Activated naive CD4-positive, alpha-beta T cell treated with anti-CD3 and anti-CD28 coated beads, Interleukin-2, amount 50 U/mL, for 24 hours (primary cell): Measurements from ENCODE around the gene GNAS.
"Not testable (repeated sequence)": the region's sequence is repeated elsewhere in the genome, so short reads cannot be mapped to it uniquely, and the experiment has no call there.

Experiments
- H3K27ac Mint-ChIP-seq: one replicate; pipeline ENCODE4 v1.8.0; 2021; ENCODE audit warnings: mild to moderate bottlenecking, mixed read lengths
- H3K27me3 Mint-ChIP-seq: one replicate; pipeline ENCODE4 v1.8.0; 2021; ENCODE audit warnings: mixed read lengths
- H3K36me3 Mint-ChIP-seq: one replicate; pipeline ENCODE4 v1.8.0; 2021; ENCODE audit warnings: mixed read lengths
- H3K4me1 Mint-ChIP-seq: one replicate; pipeline ENCODE4 v1.8.0; 2021; ENCODE audit warnings: mixed read lengths
- H3K4me3 Mint-ChIP-seq: one replicate; pipeline ENCODE4 v1.8.0; 2021; ENCODE audit warnings: mild to moderate bottlenecking, mixed read lengths
- H3K9me3 Mint-ChIP-seq: one replicate; pipeline ENCODE4 v1.8.0; 2021; ENCODE audit warnings: mixed read lengths

Gene GNAS

DNA sequence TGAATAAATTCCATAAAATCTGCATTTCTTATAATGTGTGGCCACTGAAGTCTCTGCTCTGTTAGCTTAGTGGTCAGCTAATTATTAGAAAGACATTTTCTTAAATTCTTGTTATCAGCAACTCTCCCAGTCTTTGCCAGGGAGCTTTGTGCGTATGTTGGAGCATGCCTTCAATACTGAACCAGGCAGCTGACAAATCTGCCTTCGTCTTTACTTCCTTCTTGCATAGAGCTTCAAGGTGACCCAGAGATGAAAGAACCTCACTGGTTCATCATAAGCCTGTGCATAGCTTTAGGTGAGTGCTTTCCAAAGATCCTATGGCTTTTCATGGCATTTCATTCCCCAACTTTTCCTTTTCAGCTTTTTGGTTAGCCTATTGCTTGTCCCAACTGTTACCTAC is 85.6 kb downstream of the GNAS start:
- Mint-ChIP-seq H3K27me3 (peaks cover 6% of the 10 kb centered on the region), H3K27ac (no peak overlapping the region), H3K36me3 (no peaks in the 10 kb centered on the region), H3K9me3 (no peaks in the 10 kb centered on the region), H3K4me1 (no peaks in the 10 kb centered on the region), H3K4me3 (no peak overlapping the region)

DNA sequence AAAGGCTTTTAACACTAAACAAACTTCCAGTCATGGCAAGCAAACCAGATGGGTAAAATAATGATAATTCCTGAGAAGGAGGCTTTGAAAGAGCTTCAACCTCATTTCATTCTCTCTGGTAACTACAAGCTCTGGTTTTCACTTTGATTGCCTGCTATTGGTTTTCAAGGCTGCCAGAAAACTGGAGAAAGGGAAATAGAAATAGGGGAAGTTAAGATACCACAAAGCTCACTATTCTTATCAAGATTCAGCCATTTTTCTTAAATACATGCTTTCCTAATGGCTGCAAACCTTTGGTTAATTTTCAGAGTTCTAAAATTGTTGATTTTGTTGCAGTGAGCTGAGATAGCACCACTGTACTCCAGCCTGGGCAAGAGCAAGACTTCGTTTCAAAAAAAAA is 86.0 kb downstream of the GNAS start:
- Mint-ChIP-seq H3K36me3 (no peaks in the 10 kb centered on the region), H3K4me1 (no peaks in the 10 kb centered on the region), H3K4me3 (no peak overlapping the region), H3K27me3 (peaks cover 5% of the 10 kb centered on the region), H3K27ac (no peak overlapping the region), H3K9me3 (no peaks in the 10 kb centered on the region)

DNA sequence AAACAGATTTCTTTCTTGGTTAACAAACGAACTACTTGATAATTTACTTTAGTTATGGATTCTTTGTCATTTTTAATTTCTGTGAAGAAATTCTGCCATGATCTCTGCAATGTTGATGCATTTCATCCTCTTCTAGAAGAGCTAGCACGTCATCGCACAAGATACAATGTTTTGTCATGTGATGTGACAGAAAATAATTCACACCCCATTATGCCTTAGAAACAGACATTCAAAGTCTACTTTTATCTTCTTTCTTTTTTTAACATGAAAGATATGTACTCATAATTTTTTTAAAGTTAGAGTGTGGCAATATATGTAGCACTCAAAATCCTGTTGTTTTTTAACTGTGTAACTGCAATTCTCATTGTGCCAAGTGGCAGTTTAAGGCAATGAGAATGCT is 89.0 kb downstream of the GNAS start:
- no peaks in the 10 kb centered on the region for H3K36me3 Mint-ChIP-seq
- H3K4me3 Mint-ChIP-seq: no peak overlapping the region
- peaks cover 2% of the 10 kb centered on the region for H3K27me3 Mint-ChIP-seq
- no peaks in the 10 kb centered on the region for H3K9me3 Mint-ChIP-seq
- H3K4me1 Mint-ChIP-seq: no peaks in the 10 kb centered on the region
- no peak overlapping the region for H3K27ac Mint-ChIP-seq

DNA sequence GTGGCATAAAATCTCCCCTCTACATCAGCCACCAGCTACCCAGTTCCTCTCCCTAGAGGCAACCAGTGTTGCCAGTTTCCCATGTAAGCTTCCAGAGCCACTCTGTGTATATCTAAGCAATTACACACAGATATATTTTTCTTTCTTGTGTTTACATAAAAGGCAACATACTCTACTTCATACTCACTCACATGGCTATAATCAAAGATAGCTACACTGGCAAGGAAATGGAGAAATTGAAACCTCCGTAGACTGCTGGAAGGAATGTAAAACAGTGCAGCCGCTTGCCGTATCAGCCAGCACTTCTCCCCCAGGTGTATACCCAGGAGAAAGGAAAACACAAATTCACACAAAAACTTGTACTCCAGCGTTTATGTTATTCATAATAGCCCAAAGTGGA is 90.0 kb downstream of the GNAS start:
- Mint-ChIP-seq H3K27me3 (peaks cover 2% of the 10 kb centered on the region), H3K4me3 (no peak overlapping the region), H3K36me3 (no peaks in the 10 kb centered on the region), H3K27ac (no peak overlapping the region), H3K4me1 (no peaks in the 10 kb centered on the region), H3K9me3 (no peaks in the 10 kb centered on the region)

DNA sequence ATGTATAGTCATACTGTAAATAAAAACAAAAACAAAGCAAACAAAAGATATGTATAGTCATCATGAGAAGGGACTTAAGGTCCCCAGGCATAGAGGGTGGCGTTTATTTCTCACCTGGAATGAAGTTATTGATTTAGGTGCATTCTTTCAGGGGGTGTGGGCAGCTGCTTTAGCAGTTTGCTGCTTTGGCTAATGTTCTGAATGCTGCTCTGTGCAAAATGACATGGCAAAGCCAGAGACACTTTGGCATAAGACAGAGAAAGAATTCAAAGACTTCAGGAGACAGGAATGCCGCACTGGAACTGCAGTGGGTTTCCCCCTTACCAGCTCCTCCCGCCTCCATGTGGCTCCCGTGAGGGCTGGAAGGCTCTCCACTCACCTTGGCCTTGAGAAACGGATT is 92.1 kb downstream of the GNAS start:
- no peaks in the 10 kb centered on the region for H3K36me3 Mint-ChIP-seq
- H3K4me1 Mint-ChIP-seq: no peaks in the 10 kb centered on the region

DNA sequence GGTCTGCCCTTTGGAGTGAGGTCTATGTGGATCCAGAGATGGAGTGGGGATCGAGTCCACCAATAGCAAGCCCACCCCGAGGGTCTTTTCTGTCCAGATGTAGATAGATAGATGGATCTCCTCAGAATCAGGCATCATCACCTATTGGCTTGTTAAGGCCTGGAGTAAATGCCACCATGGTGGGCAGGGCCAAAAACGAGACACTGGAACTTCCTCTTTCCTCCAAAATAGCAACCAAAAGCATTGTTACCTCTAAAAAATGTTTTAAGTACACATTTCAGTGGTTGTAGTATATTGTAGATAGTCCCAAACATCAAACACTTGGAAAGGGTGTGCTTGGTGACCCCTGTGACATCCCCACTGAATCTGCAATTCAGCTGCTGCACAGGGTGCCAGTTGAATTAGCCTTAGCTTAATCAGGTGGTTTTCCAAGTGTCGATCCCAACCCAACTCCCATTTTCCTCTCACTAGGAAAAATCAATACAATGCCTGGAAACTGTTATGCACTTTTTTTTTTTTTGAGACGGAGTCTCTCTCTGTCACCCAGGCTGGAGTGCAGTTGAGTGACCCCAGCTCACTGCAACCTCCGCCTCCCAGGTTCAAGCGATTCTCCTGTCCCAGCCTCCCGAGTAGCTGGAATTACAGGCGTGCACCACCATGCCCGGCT is 93.6 kb downstream of the GNAS start:
- Mint-ChIP-seq H3K4me3 (no peak overlapping the region), H3K9me3 (no peaks in the 10 kb centered on the region), H3K4me1 (no peaks in the 10 kb centered on the region), H3K36me3 (no peaks in the 10 kb centered on the region), H3K27me3 (peaks cover 2% of the 10 kb centered on the region), H3K27ac (no peak overlapping the region)

More for the DNA sequence above, 92.1 kb downstream of the GNAS start:
- Mint-ChIP-seq H3K4me3 (no peak overlapping the region), H3K27me3 (peaks cover 2% of the 10 kb centered on the region), H3K9me3 (no peaks in the 10 kb centered on the region), H3K27ac (no peak overlapping the region)

DNA sequence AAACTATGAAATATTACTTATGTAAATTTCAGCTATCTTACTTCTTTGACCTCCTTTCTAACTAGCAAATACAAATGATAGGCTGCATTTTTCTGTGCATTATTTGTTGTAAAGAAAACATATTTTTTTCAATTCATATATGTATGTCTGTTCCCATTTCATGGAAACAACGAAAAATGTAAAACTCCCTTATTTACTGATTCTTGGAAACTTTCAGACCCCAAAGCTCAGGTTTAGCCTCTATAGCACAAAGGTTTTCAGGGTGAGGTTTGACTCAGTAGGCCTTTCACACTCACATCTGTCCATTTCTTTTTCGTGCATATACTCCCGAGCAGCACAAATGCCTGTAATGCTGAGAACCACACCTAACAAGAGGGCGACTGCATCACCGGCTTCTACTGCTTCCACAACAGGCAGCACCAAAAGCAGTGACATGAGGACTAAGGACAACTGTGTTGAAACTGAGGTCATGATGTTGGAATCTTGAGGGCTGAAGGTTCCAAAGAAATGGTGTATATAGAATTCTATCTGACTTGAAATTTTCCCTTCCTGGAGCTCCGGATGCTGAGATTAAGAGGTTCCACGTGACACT is 95.4 kb downstream of the GNAS start:
- H3K4me3 Mint-ChIP-seq, H3K27ac Mint-ChIP-seq, H3K4me1 Mint-ChIP-seq, H3K36me3 Mint-ChIP-seq, H3K9me3 Mint-ChIP-seq, H3K27me3 Mint-ChIP-seq: not testable (repeated sequence)

DNA sequence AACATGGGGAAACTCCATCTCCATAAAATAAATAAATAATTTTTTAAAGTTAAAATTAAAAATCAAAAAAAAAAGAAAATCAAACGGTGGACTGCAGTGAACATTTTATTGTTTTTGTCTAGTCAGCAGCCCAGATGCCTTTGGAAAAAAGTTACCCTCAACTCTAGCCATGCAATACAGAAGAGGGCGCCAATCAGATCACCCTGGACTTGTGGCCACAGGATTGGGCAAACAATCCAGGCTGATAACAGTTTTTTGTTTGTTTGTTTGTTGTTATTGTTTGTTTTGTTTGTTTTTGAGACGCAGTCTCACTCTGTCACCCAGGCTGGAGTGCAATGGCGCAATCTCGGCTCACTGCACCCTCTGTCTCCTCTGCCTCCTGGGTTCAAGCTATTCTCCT is 98.1 kb downstream of the GNAS start:
- Mint-ChIP-seq H3K9me3 (no peaks in the 10 kb centered on the region), H3K27me3 (no peaks in the 10 kb centered on the region), H3K4me1 (no peaks in the 10 kb centered on the region), H3K4me3 (no peak overlapping the region), H3K27ac (no peak overlapping the region), H3K36me3 (no peaks in the 10 kb centered on the region)

DNA sequence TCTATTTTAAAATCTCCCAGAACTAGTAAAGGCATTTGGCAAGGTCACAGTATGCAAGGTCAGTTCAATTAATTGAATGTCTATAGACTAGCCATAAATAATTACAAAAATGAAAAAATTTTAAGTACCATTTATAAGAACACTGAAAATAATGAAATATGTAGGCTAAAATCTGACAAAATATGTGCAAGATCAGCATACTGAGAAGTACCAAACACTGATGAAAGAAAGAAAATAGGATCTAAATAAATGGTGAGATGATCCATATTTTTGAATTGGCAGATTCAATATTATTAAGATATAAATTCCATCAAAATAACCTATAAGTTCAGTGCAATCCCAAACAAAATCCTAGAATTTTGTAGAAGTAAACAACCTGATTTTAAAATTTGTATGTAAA is 100.5 kb downstream of the GNAS start:
- H3K27me3 Mint-ChIP-seq: no peaks in the 10 kb centered on the region
- H3K36me3 Mint-ChIP-seq: no peaks in the 10 kb centered on the region
- H3K4me3 Mint-ChIP-seq: no peak overlapping the region
- no peaks in the 10 kb centered on the region for H3K9me3 Mint-ChIP-seq
- no peaks in the 10 kb centered on the region for H3K4me1 Mint-ChIP-seq
- no peak overlapping the region for H3K27ac Mint-ChIP-seq

DNA sequence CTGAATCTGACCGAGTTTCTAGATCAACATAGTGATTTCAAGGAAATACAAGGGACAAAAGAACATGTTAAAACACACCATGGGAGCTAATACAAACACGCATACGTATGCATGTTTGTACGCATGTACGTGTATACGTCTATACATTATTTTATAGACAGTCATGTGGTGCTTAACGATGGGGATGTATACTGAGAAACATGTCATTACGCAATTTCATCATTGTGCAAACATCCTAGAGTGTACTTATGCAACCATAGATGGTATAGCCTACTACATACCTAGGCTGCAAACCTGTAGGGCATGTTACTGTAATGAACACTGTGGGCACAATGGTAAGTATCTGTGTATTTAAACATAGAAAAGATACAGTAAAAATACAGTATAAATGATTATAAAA is 103.6 kb downstream of the GNAS start:
- H3K9me3 Mint-ChIP-seq: no peaks in the 10 kb centered on the region
- no peak overlapping the region for H3K27ac Mint-ChIP-seq
- no peaks in the 10 kb centered on the region for H3K27me3 Mint-ChIP-seq
- H3K36me3 Mint-ChIP-seq: no peaks in the 10 kb centered on the region
- H3K4me1 Mint-ChIP-seq: no peaks in the 10 kb centered on the region
- H3K4me3 Mint-ChIP-seq: no peak overlapping the region

DNA sequence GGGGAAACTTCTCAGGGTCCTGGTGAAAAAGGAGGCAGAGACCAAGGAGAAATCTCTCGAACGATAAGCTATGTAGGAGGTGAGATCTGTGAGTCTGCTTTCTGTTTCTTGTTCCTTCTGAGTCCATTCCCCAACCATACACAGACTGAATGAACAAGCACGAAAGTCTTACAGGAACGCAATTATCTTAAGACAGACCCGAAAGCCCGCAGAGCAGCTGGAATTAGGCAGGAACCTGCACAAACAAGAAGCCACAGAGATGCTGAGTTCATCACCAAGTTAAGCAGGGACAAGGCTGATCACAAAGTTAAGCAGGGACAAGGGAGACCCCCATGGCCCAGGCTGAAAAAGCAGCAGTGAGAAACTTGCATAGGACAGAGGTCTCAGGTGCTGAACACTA is 107.1 kb downstream of the GNAS start:
- H3K4me3 Mint-ChIP-seq: no peak overlapping the region
- no peaks in the 10 kb centered on the region for H3K9me3 Mint-ChIP-seq
- H3K4me1 Mint-ChIP-seq: no peaks in the 10 kb centered on the region
- H3K27ac Mint-ChIP-seq: no peak overlapping the region
- H3K27me3 Mint-ChIP-seq: no peaks in the 10 kb centered on the region
- H3K36me3 Mint-ChIP-seq: no peaks in the 10 kb centered on the region
